KBM-7 (cell line): ENCODE measurements around the gene ASPN.

ENCODE experiments used
- DNase-seq: peaks from one replicate; pipeline ENCODE4 v3.0.0-alpha.2; 2015
- in situ Hi-C: fragments of 300-500 bp; cut with MboI; formaldehyde crosslinking; loops from 2 replicates; pipeline ENCODE4 v1.14.3; 2020; ENCODE audit warnings: low sequenced_read_pairs, low pct_unique_long_range_greater_than_20kb, mixed read lengths

The ASPN gene

GRCh38 chr9:92507496-92507895, 25.2 kb upstream of the ASPN start:
- in situ Hi-C loops: no loop called here
- DNase-seq: no peak

GRCh38 chr9:92507005-92507404, 24.7 kb upstream of the ASPN start:
- no peak for DNase-seq
- in situ Hi-C loops: no loop called here

GRCh38 chr9:92506184-92506857, 24.0 kb upstream of the ASPN start:
- no peak for DNase-seq
- in situ Hi-C loops: no loop called here

GRCh38 chr9:92504881-92505280, 22.6 kb upstream of the ASPN start:
- in situ Hi-C loops: no loop called here
- no peak for DNase-seq

- in situ Hi-C loops: no loop called here
- no peak for DNase-seq
These were observed 20.9 kb upstream of the ASPN start for GRCh38 chr9:92503156-92503555.

GRCh38 chr9:92501671-92502393, 19.5 kb upstream of the ASPN start:
- in situ Hi-C loops: no loop called here
- peak; percentile 42 for DNase-seq

GRCh38 chr9:92500725-92501124, 18.4 kb upstream of the ASPN start:
- DNase-seq: no peak

GRCh38 chr9:92499701-92500100, 17.4 kb upstream of the ASPN start:
- no peak for DNase-seq
- in situ Hi-C loops: no loop called here

More at GRCh38 chr9:92500725-92501124, 18.4 kb upstream of the ASPN start:
- in situ Hi-C loops: no loop called here

- in situ Hi-C loops: no loop called here
- DNase-seq: no peak
These were observed 14.3 kb upstream of the ASPN start for GRCh38 chr9:92496396-92497176.

- DNase-seq: no peak
- in situ Hi-C loops: no loop called here
These were observed 12.6 kb upstream of the ASPN start for GRCh38 chr9:92494856-92495255.

GRCh38 chr9:92493749-92494387, 11.6 kb upstream of the ASPN start:
- DNase-seq: no peak
- in situ Hi-C loops: no loop called here

- DNase-seq: no peak
- in situ Hi-C loops: no loop called here
These were observed 10.6 kb upstream of the ASPN start for GRCh38 chr9:92492781-92493401.

- no peak for DNase-seq
- in situ Hi-C loops: no loop called here
These were observed 6.6 kb upstream of the ASPN start for GRCh38 chr9:92488681-92489550.

- in situ Hi-C loops: no loop called here
- DNase-seq: no peak
These were observed 4.1 kb upstream of the ASPN start for GRCh38 chr9:92486371-92486770.

GRCh38 chr9:92484563-92484962, 2.3 kb upstream of the ASPN start:
- DNase-seq: no peak
- in situ Hi-C loops: no loop called here

- in situ Hi-C loops: no loop called here
- no peak for DNase-seq
These were observed 1.6 kb upstream of the ASPN start for GRCh38 chr9:92483627-92484545.

GRCh38 chr9:92482805-92483204, 499 bp upstream of the ASPN start:
- in situ Hi-C loops: no loop called here
- DNase-seq: no peak
